ENCODE measurements around the gene HACD2.
"Not testable (repeated sequence)": the region's sequence is repeated elsewhere in the genome, so short reads cannot be mapped to it uniquely, and the experiment has no call there.

Gene HACD2, protein sequence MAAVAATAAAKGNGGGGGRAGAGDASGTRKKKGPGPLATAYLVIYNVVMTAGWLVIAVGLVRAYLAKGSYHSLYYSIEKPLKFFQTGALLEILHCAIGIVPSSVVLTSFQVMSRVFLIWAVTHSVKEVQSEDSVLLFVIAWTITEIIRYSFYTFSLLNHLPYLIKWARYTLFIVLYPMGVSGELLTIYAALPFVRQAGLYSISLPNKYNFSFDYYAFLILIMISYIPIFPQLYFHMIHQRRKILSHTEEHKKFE

DNA sequence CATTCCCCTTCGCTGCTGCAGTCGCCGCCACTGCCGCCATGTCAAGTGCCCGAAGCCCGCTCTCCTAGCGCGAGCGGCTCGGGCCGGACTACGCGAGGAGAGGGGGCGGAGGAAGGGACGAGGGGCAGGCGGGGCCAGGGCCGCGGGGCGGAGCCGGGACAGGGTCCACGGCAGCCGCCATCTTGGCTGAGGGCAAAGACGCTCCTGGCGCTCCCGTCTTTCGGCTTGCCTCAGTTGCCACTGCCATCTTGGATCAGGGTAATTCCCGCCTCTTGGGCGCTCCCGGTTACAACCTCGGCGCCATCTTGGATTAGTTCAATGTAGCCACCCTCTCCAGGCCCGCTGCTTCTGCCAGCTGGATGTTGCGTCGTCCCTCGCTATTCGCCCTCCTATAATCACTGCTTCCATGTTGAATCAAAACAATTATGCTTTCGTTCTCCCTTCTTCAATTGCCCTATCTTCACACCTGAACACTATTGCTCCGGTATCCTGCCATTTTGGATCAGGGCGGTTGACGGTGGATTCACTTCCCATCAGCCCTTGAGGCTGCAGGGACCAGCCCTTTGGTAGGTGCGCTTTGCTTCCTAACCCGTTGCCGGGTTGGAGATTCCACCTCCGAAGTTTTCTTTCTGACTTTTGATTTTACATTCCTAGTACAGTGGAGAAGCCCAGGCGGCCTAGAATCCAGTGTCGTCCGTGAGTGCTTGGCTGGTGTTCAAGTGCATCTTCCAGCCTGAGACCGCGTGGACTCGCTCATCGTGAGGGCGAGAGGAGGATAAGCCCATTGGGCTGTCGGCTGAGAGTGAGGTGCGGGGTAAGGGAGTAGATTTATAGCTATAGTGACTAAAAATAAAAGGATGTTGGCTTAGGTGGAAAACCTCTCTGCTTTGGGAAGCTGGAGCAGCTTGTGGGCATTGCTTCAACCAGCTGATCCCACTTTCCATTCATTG, at the start of gene HACD2:
Gene HACD2 (minus strand): TSS at position 66 of the 950 bp plus-strand sequence. CDS start 26 bp downstream, at position 40.
- peak; percentile 84 for DNase-seq

DNA sequence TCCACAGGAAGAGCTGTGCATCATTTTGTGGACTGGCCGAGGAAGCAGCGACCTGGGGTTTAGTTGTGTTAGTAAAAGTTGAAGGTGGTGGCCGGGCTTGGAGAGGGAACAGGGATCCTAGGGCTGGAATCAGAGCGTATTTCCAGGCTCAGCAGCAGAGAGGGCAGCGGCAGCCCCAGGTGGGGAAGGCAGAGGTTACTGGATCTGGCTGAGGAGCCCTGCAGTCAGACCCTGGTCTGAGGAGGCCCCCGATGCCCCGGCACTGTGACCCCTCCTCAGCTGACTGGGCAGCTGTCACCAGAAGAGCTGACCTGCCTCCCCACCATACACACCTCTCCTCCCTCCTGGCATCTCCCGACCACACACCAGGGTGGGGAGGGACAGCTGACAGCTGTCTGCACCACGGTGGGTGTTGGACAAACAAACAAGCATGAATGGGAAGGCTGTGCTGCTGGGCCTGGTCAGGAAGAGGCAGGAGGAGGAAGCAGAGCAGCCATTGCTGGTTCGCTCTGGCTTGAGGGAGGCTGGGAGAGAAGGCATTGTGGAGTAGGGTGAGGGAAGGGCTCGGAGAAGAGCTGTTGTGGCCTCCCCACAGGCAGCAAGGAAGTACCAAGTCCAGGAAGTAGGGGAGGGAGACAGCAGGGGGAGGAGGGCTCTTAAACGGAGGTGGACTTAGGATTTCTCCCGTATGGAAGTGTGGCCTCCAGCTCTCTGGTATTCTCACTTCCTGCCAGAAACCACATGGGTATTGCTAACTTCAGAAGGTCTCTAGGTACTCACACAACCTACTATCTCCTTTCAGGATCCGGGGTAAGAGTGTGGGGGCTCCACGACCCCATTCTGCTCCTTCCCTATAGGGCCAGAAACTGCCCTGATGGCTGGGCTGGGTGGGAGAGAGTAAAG, 49.5 kb upstream of the HACD2 start:
- no peak for DNase-seq

DNA sequence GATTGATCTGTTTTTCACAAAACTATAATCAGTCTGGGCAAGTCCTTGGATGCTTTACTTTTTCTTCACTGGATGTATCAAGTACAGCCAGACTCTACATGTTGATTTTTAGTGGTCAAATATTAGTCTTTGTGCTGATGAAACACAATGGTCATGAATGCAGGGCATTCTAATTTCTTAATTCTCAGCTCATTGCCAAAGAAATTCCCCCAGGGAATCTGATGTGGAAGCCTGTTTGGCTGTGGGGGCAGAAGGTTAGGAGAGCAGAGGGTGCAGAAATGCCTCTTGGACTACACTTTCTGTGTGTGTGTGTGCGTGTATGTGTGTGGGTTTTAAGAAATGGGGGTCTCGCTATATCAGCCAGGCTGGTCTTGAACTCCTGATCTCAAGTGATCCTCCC, 48.7 kb upstream of the HACD2 start:
- no peak for DNase-seq

DNA sequence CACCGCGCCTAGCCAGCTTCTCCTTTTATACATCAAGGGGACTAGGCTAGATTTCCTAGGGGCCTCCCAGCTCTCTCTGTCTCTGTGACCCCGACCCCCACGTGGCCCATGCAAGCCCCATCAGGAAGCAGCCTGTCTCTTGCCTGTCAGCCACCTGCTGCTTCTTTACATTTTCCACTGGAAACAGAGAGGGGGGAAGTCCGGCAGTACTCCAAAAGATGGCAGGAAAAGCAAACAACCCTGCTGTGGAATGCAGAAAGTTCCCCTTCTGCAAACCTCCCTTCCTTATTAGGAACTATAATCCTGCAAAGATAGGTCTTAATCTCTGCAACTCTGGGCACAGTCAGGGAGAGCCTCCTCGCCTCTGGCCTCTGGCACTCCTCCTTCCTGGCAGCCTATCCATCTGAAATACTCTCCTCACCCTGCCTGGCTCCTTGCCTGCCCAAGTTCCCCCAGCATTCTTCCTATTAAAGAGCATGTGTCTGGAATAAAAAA, 47.4 kb upstream of the HACD2 start:
- DNase-seq = no peak

DNA sequence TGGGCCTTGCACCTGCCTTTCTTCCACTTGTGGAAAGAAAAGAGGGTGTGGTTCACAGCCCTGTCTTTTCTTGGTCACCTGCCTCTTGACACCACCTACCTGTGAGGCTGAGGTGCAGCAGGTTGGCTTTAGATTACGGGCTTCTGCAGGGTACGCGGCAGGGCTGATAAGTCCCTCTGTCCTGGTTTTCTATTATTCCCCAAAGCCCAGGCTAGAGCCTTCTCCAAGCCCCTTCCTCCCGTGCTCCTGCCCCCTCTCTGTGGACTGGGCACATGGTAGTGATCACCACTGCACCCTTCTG, 44.8 kb upstream of the HACD2 start:
- DNase-seq = no peak

DNA sequence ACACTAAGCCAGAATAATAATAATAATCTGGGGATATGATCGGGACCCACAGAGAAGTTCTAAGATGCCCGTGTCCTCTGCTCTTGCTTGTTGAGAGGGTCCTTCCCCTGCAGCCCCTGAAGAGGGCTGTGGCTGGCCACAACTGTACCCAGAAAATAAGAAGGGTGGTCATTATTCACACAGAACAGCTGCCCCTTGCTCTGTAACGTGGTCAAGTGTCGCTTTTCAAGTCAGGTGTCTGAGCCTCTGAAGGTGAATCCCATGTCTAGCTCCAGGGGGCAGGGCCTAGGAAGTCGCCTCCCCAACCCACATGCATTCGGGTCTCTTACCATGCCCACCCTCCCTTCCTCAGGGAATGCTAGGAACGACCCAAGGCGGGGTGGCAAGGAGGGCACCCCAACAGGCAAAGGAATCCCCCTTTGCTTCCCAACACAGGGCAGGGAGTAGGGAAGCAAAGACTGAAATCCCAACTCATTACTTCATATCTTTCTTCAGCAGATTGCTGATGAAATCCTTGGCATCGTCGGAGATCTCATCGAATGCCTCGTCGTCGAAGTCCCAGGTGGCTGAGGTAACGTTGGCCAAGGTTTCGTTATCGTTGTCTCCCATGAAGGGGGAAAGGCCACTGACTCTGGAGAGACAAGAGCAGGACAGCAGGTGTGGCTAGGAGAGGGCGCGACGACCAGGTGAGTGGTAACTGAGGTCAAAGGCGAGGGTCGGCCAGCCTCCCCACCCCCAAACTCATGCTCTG, 44.3 kb upstream of the HACD2 start:
- no peak for DNase-seq

DNA sequence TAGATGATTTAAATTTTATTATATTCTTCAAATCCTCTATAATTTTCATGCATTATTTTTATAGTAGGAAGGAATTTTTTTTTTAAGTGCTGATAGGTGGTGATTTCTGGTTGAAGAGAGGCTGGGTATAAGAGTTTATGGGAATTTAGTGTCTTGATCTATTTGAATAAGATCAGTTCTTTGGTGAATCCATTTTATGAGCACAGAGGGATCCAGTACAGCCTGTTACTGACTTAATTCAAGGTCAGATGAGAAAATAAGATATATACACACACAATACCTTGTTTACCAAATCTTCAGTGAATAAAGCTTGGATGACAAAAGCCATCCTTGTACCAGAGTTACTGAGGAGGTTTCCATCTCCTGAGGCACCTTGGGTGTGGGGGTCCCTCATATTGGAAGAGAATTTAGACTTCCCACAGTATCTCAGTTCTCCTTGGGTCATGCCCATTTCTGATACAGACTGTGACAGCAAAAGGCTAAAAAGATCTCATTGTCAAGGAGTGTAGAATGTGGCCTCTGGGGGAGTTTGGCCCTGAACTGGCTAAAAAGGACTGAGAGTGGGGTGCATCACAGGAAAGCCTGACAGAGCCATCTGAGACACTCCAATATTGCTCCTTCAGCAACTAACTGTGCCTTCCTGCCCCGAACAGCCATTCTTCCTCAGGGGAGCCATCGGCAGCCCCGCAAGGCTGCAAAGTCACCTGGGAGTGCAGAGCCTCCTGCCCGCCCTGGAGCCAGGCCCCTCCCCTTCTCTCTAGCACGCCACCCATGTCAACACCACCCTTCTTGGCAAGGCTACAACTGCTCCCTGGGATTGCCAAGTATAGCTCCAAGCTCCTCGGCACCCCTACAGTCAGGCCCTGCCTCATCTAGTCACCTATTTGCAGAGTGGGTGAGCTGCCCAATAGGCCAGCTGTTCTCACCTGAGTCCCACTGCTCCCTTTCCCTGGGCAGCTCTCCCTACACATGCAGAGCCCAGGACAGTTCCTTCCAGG, 43.1 kb upstream of the HACD2 start:
- DNase-seq = no peak

DNA sequence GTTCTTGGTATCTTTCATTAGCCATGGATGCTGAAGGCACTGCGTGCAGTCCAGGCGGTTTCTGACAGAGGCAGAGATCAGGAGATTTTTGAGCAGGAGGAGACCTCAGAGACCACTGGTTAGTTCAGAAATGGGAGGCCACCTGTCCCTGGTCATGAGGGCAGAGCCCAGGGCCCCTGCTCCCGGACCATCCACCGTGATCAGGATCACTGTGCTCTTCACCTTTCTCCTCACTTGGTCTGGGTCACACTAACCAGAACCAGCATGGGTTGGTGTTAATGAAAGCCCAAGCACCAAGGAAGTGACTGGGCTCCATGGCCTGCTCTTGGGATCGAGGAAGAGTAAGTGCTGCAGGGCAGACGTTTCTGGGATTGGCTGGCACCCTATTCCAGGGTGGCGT, 42.0 kb upstream of the HACD2 start:
- DNase-seq = no peak

DNA sequence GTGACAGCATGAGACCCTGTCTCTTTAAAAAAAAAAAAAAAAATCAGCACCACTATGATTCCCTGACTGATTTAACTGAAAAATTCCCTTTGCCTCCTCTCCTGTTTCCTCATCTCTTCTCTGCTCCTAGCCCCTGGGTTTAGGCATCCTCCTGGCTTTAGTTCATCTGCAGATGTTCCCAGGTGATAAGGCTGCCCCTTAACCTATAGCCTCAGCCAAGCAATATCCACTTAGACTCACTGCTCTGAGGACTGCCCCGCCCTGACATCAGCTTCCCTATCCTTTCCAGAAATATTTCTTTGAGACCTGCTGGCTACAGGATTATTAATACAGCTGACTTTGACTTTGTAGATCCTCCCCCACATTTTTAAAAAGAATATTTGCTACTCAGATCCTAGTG, 39.4 kb upstream of the HACD2 start:
- no peak for DNase-seq

DNA sequence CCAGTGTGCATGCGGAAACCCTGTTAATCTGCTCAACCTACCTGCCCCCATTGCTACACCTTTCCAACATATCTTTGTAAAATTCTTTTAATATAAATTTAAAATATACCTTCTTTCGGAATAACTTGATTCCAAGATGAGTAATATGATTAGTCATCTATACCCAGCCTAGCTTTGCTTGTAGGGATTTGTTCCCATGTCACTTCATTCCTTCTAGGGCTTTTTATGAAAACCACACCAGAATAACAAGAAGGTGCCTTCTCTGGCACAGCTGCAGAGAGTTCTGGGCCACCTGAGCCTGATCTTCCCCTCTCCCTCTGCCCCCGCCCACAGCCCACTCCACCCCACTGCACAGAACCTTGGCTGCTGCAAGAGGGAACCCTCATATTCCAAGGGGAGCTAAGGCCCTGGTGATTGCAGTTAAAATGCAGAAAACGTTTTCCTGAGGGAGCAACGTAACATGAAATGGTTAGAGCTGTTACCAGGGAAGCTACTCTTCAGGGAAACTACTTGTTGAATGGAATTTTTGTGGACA, 38.6 kb upstream of the HACD2 start:
- no peak for DNase-seq

DNA sequence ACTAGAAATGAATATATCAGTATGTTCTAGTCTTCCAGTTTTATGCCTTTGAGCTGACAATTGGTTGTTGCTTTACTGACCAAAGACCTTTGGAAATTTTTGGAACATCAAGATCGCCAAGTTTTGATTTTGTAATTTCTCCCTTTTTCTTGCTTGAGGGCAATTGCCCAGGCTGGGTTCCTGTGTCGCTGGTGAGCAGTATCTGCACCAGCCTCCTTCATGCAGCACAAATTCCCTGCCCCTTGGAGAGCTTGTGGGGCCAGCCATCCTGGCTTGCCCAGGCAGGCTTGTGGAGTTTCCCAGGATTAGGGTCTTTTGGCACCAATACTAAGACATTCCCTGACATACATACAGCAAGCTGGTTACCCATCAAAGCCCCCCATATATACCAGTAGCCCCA, 37.9 kb upstream of the HACD2 start:
- no peak for DNase-seq

DNA sequence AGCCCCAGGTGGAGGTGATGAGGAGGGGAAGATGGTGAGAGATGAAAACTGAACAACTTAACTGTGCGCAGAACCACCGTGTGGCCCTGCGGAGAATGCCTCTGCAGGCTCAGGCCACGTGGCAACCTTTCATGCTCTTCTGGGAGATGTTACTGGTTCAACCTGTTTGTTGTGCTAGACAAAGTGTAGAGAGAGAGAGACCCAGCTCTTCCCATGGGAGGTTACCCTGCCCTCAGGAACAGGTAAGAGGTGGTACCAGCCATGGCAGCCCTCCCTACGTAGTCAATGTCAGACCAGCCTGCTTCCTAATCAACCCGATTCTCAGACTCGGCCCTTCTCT, 37.0 kb upstream of the HACD2 start:
- no peak for DNase-seq

DNA sequence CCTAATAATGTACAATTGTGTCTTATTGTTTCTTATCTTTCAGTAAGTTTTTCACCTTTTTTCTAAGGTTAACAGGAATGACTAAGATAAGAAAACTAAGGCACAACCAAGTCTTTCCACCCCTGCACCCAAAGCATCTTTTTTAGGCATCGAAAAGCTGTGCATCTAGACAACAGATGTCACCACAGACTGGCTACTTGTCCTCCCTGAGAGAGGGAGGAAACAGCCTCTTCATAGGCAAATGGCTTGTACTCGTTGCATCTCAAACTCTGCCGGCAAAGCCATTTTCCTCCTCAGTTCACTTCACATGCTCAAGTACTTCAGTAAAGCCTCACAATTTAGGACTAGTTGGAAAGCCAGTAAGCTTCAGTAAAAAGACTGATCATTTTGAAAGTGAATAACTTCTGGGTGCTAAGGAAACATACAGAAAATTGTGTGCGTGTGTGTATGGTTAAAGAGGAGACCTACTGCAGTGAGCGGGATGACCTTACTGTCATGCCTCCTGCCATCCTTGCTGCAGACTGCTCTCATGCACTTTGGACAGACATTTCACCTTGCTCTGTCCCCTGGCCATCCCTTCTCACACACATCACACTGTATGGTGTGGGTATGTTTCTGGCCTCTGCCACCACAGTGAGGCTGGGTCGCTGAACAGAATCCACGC, 36.5 kb upstream of the HACD2 start:
- no peak for DNase-seq

DNA sequence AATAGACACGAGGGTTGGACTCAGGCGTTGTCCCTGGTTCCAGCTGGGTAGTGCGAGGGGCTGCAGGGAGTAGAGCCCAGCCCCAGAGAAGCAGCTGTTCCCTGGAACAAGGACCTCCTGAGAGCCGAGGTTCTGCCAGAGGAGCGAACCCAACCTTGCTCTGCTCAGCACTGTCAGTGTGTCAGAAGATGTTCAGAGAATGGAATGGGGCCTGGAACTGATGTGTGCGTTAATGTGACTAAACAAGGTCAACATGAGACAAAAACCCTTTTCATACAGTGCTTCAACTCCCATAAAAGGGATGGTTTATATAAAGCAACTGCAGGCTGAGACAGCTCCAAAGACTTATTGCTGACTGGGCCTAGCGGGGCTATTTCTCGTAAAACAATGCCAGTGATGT, 35.5 kb upstream of the HACD2 start:
- DNase-seq = no peak

DNA sequence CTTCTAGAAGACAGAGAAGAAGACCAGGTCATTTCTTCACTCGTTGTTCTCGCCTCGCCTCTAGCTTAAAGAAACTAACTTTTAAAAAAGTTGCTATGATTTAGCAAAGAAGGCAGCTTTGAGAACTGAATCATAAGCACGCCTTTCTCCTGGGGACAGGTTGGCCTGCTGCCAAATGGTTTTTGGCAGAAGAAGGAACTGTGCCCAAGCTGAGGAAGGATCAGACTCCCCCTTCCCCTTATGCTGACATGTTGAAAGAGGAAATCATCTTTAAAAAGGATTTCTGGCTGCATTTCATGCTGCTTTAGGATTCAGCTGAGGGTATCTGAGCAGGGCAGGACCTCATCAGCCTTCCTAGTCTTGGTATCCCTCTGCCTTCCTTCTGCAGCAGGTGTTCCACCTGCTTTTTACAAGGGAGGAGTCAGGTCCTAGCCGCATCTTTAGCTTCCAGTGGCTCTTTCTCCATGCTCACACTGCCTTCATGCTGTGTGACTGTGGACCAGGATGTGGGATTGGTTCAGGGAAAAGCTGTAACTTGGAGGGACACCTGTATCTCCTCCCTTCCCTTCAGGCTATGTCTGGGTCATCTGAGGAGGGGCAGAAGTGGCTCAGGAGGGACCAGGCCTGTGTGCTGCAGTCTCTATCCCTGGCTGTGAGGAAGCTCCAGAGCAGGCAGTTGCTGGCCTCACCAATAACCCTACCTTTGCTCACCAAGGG, 34.1 kb upstream of the HACD2 start:
- DNase-seq = peak; percentile 62

DNA sequence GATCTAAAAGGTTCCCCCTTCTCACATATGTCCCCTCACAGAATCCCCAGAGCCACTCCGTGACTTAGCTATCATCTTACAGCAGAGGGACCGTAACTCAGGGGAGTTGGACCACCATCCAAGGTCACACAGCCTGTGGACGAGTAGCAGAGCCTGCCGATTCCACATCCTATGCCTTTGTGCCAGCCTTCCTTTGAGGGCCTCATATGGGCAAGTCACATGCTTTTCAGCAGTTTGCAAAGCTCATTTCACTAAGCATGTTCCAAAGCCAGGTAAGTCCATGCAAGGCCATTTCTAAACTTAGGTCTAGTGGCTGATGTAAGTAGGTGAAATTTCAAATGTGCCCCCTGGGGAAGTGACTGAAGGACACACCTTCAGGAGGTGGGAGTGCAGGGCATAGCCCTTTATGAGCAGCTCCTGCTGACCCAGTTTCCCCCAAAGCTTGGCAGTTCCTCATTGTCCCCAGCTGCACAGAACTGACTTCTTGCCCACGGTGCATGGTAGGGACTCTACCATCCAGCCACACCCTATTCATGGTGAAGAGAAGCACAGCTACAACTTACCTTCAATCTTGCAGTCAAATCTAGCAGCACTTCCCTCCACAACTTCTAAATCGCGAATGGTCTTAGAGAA, 33.3 kb upstream of the HACD2 start:
- no peak for DNase-seq

DNA sequence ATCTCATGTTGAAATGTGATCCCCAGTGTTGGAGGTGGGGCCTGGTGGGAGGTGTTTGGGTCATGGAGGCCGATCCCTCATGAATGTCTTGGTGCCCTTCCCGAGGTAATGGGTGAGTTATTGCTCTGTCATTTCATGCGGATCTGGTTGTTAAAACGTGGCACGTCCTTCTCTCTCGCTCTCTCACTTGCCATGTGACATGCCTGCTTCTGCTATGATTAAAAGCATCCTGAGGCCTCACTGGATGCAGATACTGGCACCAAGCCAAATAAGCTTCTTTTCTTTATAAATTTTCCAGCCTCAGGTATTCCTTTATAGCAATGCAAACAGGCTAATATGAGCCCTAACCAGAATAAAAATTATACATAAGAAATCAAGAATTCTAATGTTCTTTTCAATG, 31.7 kb upstream of the HACD2 start:
- no peak for DNase-seq

DNA sequence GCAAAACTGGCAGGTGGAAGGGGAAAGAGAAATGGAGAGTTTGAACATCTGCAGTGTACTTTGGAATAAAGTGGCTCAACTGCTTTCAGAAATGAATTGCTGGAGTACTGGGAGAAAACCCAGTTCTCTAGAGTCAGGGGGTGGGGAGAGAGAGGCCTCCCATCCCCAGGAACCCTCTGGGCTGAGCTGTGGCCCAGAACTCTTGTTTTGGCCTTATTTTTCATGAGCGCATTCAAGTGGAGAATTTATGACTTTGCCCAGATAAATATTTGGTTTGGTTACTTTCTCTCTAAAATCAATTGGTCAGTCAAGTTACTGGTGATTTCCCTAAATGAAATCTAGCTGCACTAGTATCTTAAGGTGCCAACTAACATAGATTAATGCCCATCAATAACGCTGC, 28.7 kb upstream of the HACD2 start:
- DNase-seq = no peak

DNA sequence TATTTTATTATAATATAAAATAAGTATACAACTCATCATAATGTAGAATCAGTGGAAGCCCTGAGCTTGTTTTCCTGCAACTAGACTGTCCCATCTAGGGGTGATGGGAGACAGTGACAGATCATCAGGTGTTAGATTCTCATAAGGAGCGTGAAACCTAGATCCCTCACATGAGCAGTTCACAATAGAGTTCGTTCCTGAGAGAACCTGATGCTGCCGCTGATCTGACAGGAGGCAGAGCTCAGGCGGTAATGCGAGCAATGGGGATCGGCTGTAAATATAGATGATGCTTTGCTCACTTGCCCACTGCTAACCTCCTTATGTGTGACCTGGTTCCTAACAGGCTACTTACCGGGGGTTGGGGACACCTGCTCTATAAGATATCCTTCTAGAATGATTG, 26.8 kb upstream of the HACD2 start:
- DNase-seq = not testable (repeated sequence)
